ENCODE results near the gene CNN2.

CNN2 gene

GRCh38 chr19:989381-990081 lies 36.9 kb upstream of the CNN2 start:
- H3K4me1 ChIP-seq (ENCODE audit: control insufficient read depth, insufficient read depth, low read length, poor library complexity, severe bottlenecking), result no peaks in the 10 kb centered on the region
- no peaks in the 10 kb centered on the region for H3K27me3 ChIP-seq (replicated peaks; ENCODE audit: control insufficient read depth, insufficient read depth, low read length, poor library complexity, severe bottlenecking)
- H3K36me3 ChIP-seq (ENCODE audit: control insufficient read depth, insufficient read depth, low read length), result peaks cover 31% of the 10 kb centered on the region
- no peak overlapping the region for H3K27ac ChIP-seq (ENCODE audit: insufficient read depth, low read length, poor library complexity, severe bottlenecking)
- DNase-seq, result no peak
- H3K4me3 ChIP-seq (ENCODE audit: insufficient read depth, low read depth, low read length, poor library complexity, severe bottlenecking), result no peak overlapping the region
- no peaks in the 10 kb centered on the region for H3K9me3 ChIP-seq (ENCODE audit: control insufficient read depth, low read length)

DNA sequence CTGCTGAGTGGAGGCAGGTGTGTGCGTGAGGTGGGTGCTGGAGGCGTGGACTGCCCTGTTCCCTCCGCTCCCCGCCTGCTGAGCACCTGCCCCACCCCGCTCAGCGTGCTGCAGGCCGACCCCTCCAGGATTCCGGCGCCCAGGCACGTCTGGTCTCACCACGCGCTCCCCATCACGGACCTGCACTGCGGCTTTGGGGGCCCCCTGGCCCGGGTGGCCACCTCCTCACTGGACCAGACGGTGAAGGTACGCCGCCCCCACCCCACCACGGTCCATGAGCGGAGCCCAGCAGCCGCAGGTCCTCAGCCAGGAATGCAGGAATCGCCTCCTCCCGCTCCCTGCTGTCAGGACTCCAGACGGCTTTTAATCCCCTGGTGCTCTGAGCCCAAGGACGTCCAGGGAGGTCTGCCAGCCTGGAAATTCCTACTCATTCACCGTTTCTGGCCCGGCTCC lies 36.3 kb upstream of the CNN2 start:
- DNase-seq, result no peak
- H3K27ac ChIP-seq (ENCODE audit: insufficient read depth, low read length, poor library complexity, severe bottlenecking), result no peak overlapping the region
- peaks cover 31% of the 10 kb centered on the region for H3K36me3 ChIP-seq (ENCODE audit: control insufficient read depth, insufficient read depth, low read length)

DNA sequence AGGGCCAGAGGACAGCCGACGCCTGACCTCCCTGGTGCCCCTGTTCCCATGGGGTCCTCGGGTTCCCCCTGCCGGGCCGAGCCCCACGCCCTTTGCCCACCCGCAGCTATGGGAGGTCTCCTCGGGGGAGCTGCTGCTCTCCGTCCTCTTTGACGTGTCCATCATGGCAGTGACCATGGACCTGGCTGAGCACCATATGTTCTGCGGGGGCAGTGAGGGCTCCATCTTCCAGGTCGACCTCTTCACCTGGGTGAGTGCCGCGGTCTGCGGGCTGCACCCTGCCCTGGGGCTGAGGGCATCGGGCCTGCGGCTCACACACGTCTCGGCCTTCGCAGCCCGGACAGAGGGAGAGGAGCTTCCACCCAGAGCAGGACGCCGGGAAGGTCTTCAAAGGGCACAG lies 35.7 kb upstream of the CNN2 start:
- Histone ChIP-seq H3K27ac (ENCODE audit: insufficient read depth, low read length, poor library complexity, severe bottlenecking) (no peak overlapping the region), H3K27me3 (replicated peaks; ENCODE audit: control insufficient read depth, insufficient read depth, low read length, poor library complexity, severe bottlenecking) (no peaks in the 10 kb centered on the region), H3K9me3 (ENCODE audit: control insufficient read depth, low read length) (no peaks in the 10 kb centered on the region), H3K4me3 (ENCODE audit: insufficient read depth, low read depth, low read length, poor library complexity, severe bottlenecking) (no peak overlapping the region), H3K36me3 (ENCODE audit: control insufficient read depth, insufficient read depth, low read length) (peaks cover 30% of the 10 kb centered on the region), H3K4me1 (ENCODE audit: control insufficient read depth, insufficient read depth, low read length, poor library complexity, severe bottlenecking) (peaks cover 2% of the 10 kb centered on the region)
- no peak for DNase-seq

More for the DNA sequence above, 36.3 kb upstream of the CNN2 start:
- H3K4me1 ChIP-seq (ENCODE audit: control insufficient read depth, insufficient read depth, low read length, poor library complexity, severe bottlenecking), result no peaks in the 10 kb centered on the region
- H3K27me3 ChIP-seq (replicated peaks; ENCODE audit: control insufficient read depth, insufficient read depth, low read length, poor library complexity, severe bottlenecking), result no peaks in the 10 kb centered on the region
- no peak overlapping the region for H3K4me3 ChIP-seq (ENCODE audit: insufficient read depth, low read depth, low read length, poor library complexity, severe bottlenecking)
- H3K9me3 ChIP-seq (ENCODE audit: control insufficient read depth, low read length), result no peaks in the 10 kb centered on the region

- Histone ChIP-seq H3K27me3 (replicated peaks; ENCODE audit: control insufficient read depth, insufficient read depth, low read length, poor library complexity, severe bottlenecking) (no peaks in the 10 kb centered on the region), H3K4me1 (ENCODE audit: control insufficient read depth, insufficient read depth, low read length, poor library complexity, severe bottlenecking) (peaks cover 8% of the 10 kb centered on the region), H3K4me3 (ENCODE audit: insufficient read depth, low read depth, low read length, poor library complexity, severe bottlenecking) (no peak overlapping the region), H3K9me3 (ENCODE audit: control insufficient read depth, low read length) (no peaks in the 10 kb centered on the region), H3K27ac (ENCODE audit: insufficient read depth, low read length, poor library complexity, severe bottlenecking) (no peak overlapping the region), H3K36me3 (ENCODE audit: control insufficient read depth, insufficient read depth, low read length) (peaks cover 27% of the 10 kb centered on the region)
- DNase-seq, result peak; percentile 49 to 80 (median 62)
Observed at GRCh38 chr19:991174-991931, 35.1 kb upstream of the CNN2 start.

DNA sequence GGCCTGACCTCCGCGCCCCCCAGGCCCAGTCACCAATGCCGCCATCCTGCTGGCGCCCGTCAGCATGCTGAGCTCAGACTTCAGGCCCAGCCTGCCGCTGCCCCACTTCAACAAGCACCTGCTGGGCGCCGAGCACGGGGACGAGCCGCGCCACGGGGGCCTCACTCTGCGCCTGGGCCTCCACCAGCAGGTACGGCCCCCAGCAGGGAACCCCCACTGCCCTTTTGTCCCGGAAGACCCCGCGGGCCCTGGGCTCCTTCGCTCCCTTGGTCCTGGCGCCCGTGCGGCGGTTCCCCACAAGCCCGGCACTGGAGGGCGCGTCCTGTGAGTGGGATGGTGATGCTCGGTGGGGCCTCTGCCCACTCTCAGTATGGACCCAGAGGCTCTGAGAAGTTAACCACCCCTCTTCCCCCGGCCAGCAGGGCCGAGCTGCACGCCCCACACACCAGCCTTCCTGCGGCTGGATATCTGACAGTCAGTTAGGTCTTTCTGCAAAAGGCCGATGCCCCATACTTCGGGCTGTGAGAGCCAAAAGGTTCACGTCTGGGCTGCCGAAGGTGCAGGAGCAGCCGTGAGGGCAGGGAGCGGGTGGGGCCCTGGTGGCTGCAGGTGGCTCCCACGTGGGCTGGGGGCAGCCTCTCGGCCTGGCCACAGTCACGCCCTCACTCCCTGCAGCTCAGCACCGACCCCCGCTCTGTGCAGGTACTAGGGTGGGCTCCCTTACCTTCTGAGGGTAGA lies 34.3 kb upstream of the CNN2 start:
- H3K4me3 ChIP-seq (ENCODE audit: insufficient read depth, low read depth, low read length, poor library complexity, severe bottlenecking), result no peak overlapping the region
- DNase-seq, result no peak
- peaks cover 20% of the 10 kb centered on the region for H3K36me3 ChIP-seq (ENCODE audit: control insufficient read depth, insufficient read depth, low read length)
- no peaks in the 10 kb centered on the region for H3K9me3 ChIP-seq (ENCODE audit: control insufficient read depth, low read length)
- H3K4me1 ChIP-seq (ENCODE audit: control insufficient read depth, insufficient read depth, low read length, poor library complexity, severe bottlenecking), result peaks cover 11% of the 10 kb centered on the region
- no peak overlapping the region for H3K27ac ChIP-seq (ENCODE audit: insufficient read depth, low read length, poor library complexity, severe bottlenecking)
- no peaks in the 10 kb centered on the region for H3K27me3 ChIP-seq (replicated peaks; ENCODE audit: control insufficient read depth, insufficient read depth, low read length, poor library complexity, severe bottlenecking)

- DNase-seq, result no peak
- H3K9me3 ChIP-seq (ENCODE audit: control insufficient read depth, low read length), result no peaks in the 10 kb centered on the region
- H3K27me3 ChIP-seq (replicated peaks; ENCODE audit: control insufficient read depth, insufficient read depth, low read length, poor library complexity, severe bottlenecking), result no peaks in the 10 kb centered on the region
- H3K4me1 ChIP-seq (ENCODE audit: control insufficient read depth, insufficient read depth, low read length, poor library complexity, severe bottlenecking), result peaks cover 11% of the 10 kb centered on the region
- H3K27ac ChIP-seq (ENCODE audit: insufficient read depth, low read length, poor library complexity, severe bottlenecking), result no peak overlapping the region
- peaks cover 20% of the 10 kb centered on the region for H3K36me3 ChIP-seq (ENCODE audit: control insufficient read depth, insufficient read depth, low read length)
- H3K4me3 ChIP-seq (ENCODE audit: insufficient read depth, low read depth, low read length, poor library complexity, severe bottlenecking), result no peak overlapping the region
Observed at GRCh38 chr19:992670-993055, 33.7 kb upstream of the CNN2 start.

- Histone ChIP-seq H3K9me3 (ENCODE audit: control insufficient read depth, low read length) (no peaks in the 10 kb centered on the region), H3K36me3 (ENCODE audit: control insufficient read depth, insufficient read depth, low read length) (peaks cover 20% of the 10 kb centered on the region), H3K4me3 (ENCODE audit: insufficient read depth, low read depth, low read length, poor library complexity, severe bottlenecking) (no peak overlapping the region), H3K27me3 (replicated peaks; ENCODE audit: control insufficient read depth, insufficient read depth, low read length, poor library complexity, severe bottlenecking) (no peaks in the 10 kb centered on the region), H3K4me1 (ENCODE audit: control insufficient read depth, insufficient read depth, low read length, poor library complexity, severe bottlenecking) (peaks cover 11% of the 10 kb centered on the region), H3K27ac (ENCODE audit: insufficient read depth, low read length, poor library complexity, severe bottlenecking) (no peak overlapping the region)
- DNase-seq, result no peak
Observed at GRCh38 chr19:993361-993830, 33.0 kb upstream of the CNN2 start.

DNA sequence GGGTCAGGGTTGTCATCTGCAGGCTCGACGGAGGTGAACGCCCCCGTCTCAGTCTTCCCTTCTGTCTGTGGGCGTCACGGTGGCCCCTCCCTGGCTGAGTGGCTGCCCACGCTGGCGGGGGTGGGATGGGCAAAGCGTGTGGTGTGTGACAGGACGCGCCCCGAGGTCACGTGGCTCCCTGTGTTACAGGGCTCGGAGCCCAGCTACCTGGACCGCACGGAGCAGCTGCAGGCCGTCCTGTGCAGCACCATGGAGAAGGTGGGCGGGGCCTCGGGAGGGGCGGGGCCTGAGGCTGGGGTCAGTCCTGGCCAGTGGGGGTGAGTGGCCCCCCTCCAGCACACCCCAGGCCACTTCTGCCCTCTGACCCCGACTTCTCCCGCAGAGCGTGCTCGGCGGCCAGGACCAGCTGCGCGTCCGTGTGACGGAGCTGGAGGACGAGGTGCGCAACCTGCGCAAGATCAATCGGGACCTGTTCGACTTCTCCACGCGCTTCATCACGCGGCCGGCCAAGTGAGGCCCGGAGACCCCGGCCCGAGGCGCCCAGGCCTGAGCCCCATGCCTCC lies 32.5 kb upstream of the CNN2 start:
- no peak overlapping the region for H3K27ac ChIP-seq (ENCODE audit: insufficient read depth, low read length, poor library complexity, severe bottlenecking)
- no peak overlapping the region for H3K4me3 ChIP-seq (ENCODE audit: insufficient read depth, low read depth, low read length, poor library complexity, severe bottlenecking)
- peaks cover under 1% of the 10 kb centered on the region for H3K27me3 ChIP-seq (replicated peaks; ENCODE audit: control insufficient read depth, insufficient read depth, low read length, poor library complexity, severe bottlenecking)
- peaks cover 11% of the 10 kb centered on the region for H3K4me1 ChIP-seq (ENCODE audit: control insufficient read depth, insufficient read depth, low read length, poor library complexity, severe bottlenecking)
- H3K9me3 ChIP-seq (ENCODE audit: control insufficient read depth, low read length), result no peaks in the 10 kb centered on the region
- DNase-seq, result no peak
- peaks cover 16% of the 10 kb centered on the region for H3K36me3 ChIP-seq (ENCODE audit: control insufficient read depth, insufficient read depth, low read length)

GRCh38 chr19:994516-994915 lies 31.9 kb upstream of the CNN2 start:
- H3K27me3 ChIP-seq (replicated peaks; ENCODE audit: control insufficient read depth, insufficient read depth, low read length, poor library complexity, severe bottlenecking), result peaks cover 6% of the 10 kb centered on the region
- no peak overlapping the region for H3K27ac ChIP-seq (ENCODE audit: insufficient read depth, low read length, poor library complexity, severe bottlenecking)
- no peak for DNase-seq
- H3K9me3 ChIP-seq (ENCODE audit: control insufficient read depth, low read length), result no peaks in the 10 kb centered on the region
- peaks cover 16% of the 10 kb centered on the region for H3K36me3 ChIP-seq (ENCODE audit: control insufficient read depth, insufficient read depth, low read length)
- no peak overlapping the region for H3K4me3 ChIP-seq (ENCODE audit: insufficient read depth, low read depth, low read length, poor library complexity, severe bottlenecking)
- H3K4me1 ChIP-seq (ENCODE audit: control insufficient read depth, insufficient read depth, low read length, poor library complexity, severe bottlenecking), result peaks cover 11% of the 10 kb centered on the region
